ENCODE results near the gene DDX10. TPM values are rescaled to one million over a fixed set of nuclear protein-coding genes. Genes with fewer than 3 reads are reported as not detected.

The DDX10 gene
- total and polyA plus RNA-seq, 10 donors: 17.5 to 39.3 (median 23.0) TPM

- intact Hi-C loops (cut with DNase I; ENCODE audit: low total_unique reads): no loop called here
- Histone ChIP-seq H3K4me3 (no peak overlapping the region), H3K4me1 (peaks cover 0 to 7% (median 0%) of the 10 kb centered on the region in 6 donors), H3K27me3 (replicated peaks in 1 of 7) (no peaks in the 10 kb centered on the region), H3K36me3 (no peaks in the 10 kb centered on the region), H3K9me3 (no peaks in the 10 kb centered on the region), H3K27ac (no peak overlapping the region)
- 90 to 93% (median 91%) methylated on average over 4 of the region's 4 CpGs for WGBS, 5 donors
- DNase-seq: no peak
- TF ChIP-seq CTCF (IDR thresholded peaks at IDR 0.05 in 8 of 11, conservative IDR thresholded peaks at IDR 0.05 in 3 of 11) (no peak), POLR2A (IDR thresholded peaks at IDR 0.05) (no peak), POLR2AphosphoS5 (IDR thresholded peaks at IDR 0.05) (no peak)
Measured at GRCh38 chr11:108796551-108796950, 131.7 kb downstream of the DDX10 start.

DNA sequence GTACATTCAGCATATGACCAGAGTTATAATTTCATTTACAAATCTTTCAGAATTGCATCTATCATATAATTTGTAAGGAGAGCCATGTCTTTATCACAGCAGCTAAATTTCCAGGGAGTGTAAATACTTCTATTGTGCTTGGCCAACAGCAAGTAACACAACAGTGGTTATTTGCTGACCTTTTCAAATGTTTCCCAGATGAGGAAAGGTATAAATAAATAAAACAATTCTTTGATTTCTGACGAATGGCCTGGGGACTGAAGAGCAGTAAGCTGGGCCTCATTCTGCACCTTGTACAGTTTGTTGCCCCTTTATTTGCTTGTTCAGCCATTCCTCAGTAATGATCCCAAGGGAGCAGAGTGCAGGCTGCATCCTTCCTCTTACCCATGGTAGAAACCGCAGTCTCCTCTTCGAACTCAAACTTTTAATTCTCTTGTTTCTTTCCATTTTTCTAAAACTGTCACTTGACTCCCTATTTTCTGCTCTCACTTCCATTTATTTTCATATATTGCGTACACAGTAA is 132.8 kb downstream of the DDX10 start:
- intact Hi-C loops (cut with DNase I; ENCODE audit: low total_unique reads): no loop called here
- H3K4me1 ChIP-seq: peaks cover 0 to 7% (median 0%) of the 10 kb centered on the region in 6 donors
- TF ChIP-seq POLR2AphosphoS5 (IDR thresholded peaks at IDR 0.05) (no peak), CTCF (IDR thresholded peaks at IDR 0.05 in 8 of 11, conservative IDR thresholded peaks at IDR 0.05 in 3 of 11) (no peak), POLR2A (IDR thresholded peaks at IDR 0.05) (no peak)
- WGBS, 5 donors: 71 to 90% (median 85%) methylated on average over 4 of the region's 4 CpGs
- no peak overlapping the region for H3K4me3 ChIP-seq
- H3K27me3 ChIP-seq (replicated peaks in 1 of 7): no peaks in the 10 kb centered on the region
- no peak for DNase-seq
- H3K36me3 ChIP-seq: no peaks in the 10 kb centered on the region
- no peaks in the 10 kb centered on the region for H3K9me3 ChIP-seq
- H3K27ac ChIP-seq: no peak overlapping the region

DNA sequence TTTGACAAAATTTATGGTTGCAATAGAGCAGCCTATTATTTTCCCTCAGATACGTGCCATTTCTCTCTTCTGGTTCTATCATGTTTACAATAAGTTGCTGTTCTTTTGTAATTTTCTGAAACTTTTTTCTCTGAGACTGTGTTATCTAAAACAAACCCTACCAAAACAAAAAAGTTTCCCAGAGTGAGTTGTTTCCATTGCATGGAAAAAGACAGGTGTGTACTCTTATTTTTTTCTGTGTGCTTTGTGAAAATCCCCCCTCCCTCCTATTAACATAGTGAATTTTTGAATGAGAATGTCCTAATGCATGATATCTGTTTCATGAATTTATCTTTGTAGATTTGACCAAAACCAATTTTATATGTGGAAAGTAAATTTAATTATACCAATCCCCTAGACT is 137.6 kb downstream of the DDX10 start:
- H3K27me3 ChIP-seq (replicated peaks in 1 of 7): no peaks in the 10 kb centered on the region
- H3K9me3 ChIP-seq: no peaks in the 10 kb centered on the region
- no peak for DNase-seq
- TF ChIP-seq CTCF (IDR thresholded peaks at IDR 0.05 in 8 of 11, conservative IDR thresholded peaks at IDR 0.05 in 3 of 11): no peak
- no peak for TF ChIP-seq POLR2AphosphoS5 (IDR thresholded peaks at IDR 0.05)
- TF ChIP-seq POLR2A (IDR thresholded peaks at IDR 0.05): no peak
- H3K36me3 ChIP-seq: no peaks in the 10 kb centered on the region
- H3K4me1 ChIP-seq: peaks cover 0 to 7% (median 0%) of the 10 kb centered on the region in 6 donors
- intact Hi-C loops (cut with DNase I; ENCODE audit: low total_unique reads): no loop called here
- H3K27ac ChIP-seq: no peak overlapping the region
- 93 to 100% (median 98%) methylated on average over 1 of the region's 1 CpG for WGBS, 5 donors
- H3K4me3 ChIP-seq: no peak overlapping the region

- intact Hi-C loops (cut with DNase I; ENCODE audit: low total_unique reads): no loop called here
- Histone ChIP-seq H3K9me3 (no peaks in the 10 kb centered on the region), H3K36me3 (no peaks in the 10 kb centered on the region), H3K27ac (no peak overlapping the region), H3K27me3 (replicated peaks in 1 of 7) (no peaks in the 10 kb centered on the region), H3K4me3 (no peak overlapping the region), H3K4me1 (peaks cover 0 to 7% (median 0%) of the 10 kb centered on the region in 6 donors)
- 91 to 100% (median 95%) methylated on average over 1 of the region's 1 CpG for WGBS, 5 donors
- TF ChIP-seq POLR2AphosphoS5 (IDR thresholded peaks at IDR 0.05) (no peak), POLR2A (IDR thresholded peaks at IDR 0.05) (no peak), CTCF (IDR thresholded peaks at IDR 0.05 in 8 of 11, conservative IDR thresholded peaks at IDR 0.05 in 3 of 11) (no peak)
- DNase-seq: no peak
Measured at GRCh38 chr11:108803776-108804175, 138.9 kb downstream of the DDX10 start.

All from spleen (tissue), 11 donors.